Measurements from ENCODE around the gene ADGRG3. TPM values are rescaled to one million over a fixed set of nuclear protein-coding genes. Genes with fewer than 3 reads are reported as not detected.

Gene ADGRG3
- total and polyA plus RNA-seq, 2 donors from 2014 or later = 0.17 to 1.8 TPM

- no peak for TF ChIP-seq CTCF (IDR thresholded peaks at IDR 0.05; ENCODE audit: borderline replicate concordance, extremely low read depth, insufficient read depth)
- H3K27me3 ChIP-seq (ENCODE audit: control insufficient read depth, insufficient read depth, low read length) = no peaks in the 10 kb centered on the region
- H3K27ac ChIP-seq (ENCODE audit: low read depth in 2 of 2, low read length in 2 of 2) = no peak overlapping the region
- no peaks in the 10 kb centered on the region for H3K4me1 ChIP-seq (ENCODE audit: control insufficient read depth in 2 of 3, insufficient read depth in 2 of 3, low read depth in 1 of 3, low read length in 3 of 3)
- no peak overlapping the region for H3K9ac ChIP-seq (ENCODE audit: low read length in 3 of 3)
- no peak for FAIRE-seq
- no peaks in the 10 kb centered on the region for H3K36me3 ChIP-seq (ENCODE audit: control insufficient read depth in 2 of 3, insufficient read depth in 3 of 3, low read length in 3 of 3)
- intact Hi-C loops (cut with DNase I) = no loop called here
- DNase-seq = no peak
- no peak overlapping the region for H3K4me3 ChIP-seq (ENCODE audit: low read length in 3 of 3)
- H3K9me3 ChIP-seq (ENCODE audit: control insufficient read depth in 2 of 3, insufficient read depth in 1 of 3, low read length in 3 of 3) = no peaks in the 10 kb centered on the region
Observed at GRCh38 chr16:57706717-57707116, 38.6 kb downstream of the ADGRG3 start.

GRCh38 chr16:57707331-57707730 is 39.2 kb downstream of the ADGRG3 start:
- no peak for TF ChIP-seq CTCF (IDR thresholded peaks at IDR 0.05; ENCODE audit: borderline replicate concordance, extremely low read depth, insufficient read depth)
- Histone ChIP-seq H3K4me3 (ENCODE audit: low read length in 3 of 3) (no peak overlapping the region), H3K36me3 (ENCODE audit: control insufficient read depth in 2 of 3, insufficient read depth in 3 of 3, low read length in 3 of 3) (no peaks in the 10 kb centered on the region), H3K9ac (ENCODE audit: low read length in 3 of 3) (no peak overlapping the region), H3K4me1 (ENCODE audit: control insufficient read depth in 2 of 3, insufficient read depth in 2 of 3, low read depth in 1 of 3, low read length in 3 of 3) (no peaks in the 10 kb centered on the region), H3K27ac (ENCODE audit: low read depth in 2 of 2, low read length in 2 of 2) (no peak overlapping the region), H3K9me3 (ENCODE audit: control insufficient read depth in 2 of 3, insufficient read depth in 1 of 3, low read length in 3 of 3) (no peaks in the 10 kb centered on the region), H3K27me3 (ENCODE audit: control insufficient read depth, insufficient read depth, low read length) (no peaks in the 10 kb centered on the region)
- FAIRE-seq = no peak
- no peak for DNase-seq
- intact Hi-C loops (cut with DNase I) = no loop called here

- Histone ChIP-seq H3K9ac (ENCODE audit: low read length in 3 of 3) (no peak overlapping the region), H3K9me3 (ENCODE audit: control insufficient read depth in 2 of 3, insufficient read depth in 1 of 3, low read length in 3 of 3) (no peaks in the 10 kb centered on the region), H3K4me3 (ENCODE audit: low read length in 3 of 3) (no peak overlapping the region), H3K27me3 (ENCODE audit: control insufficient read depth, insufficient read depth, low read length) (no peaks in the 10 kb centered on the region), H3K36me3 (ENCODE audit: control insufficient read depth in 2 of 3, insufficient read depth in 3 of 3, low read length in 3 of 3) (no peaks in the 10 kb centered on the region), H3K27ac (ENCODE audit: low read depth in 2 of 2, low read length in 2 of 2) (no peak overlapping the region), H3K4me1 (ENCODE audit: control insufficient read depth in 2 of 3, insufficient read depth in 2 of 3, low read depth in 1 of 3, low read length in 3 of 3) (no peaks in the 10 kb centered on the region)
- DNase-seq (no peak), FAIRE-seq (no peak)
- no peak for TF ChIP-seq CTCF (IDR thresholded peaks at IDR 0.05; ENCODE audit: borderline replicate concordance, extremely low read depth, insufficient read depth)
- intact Hi-C loops (cut with DNase I) = no loop called here
Observed at GRCh38 chr16:57708168-57708567, 40.1 kb downstream of the ADGRG3 start.

GRCh38 chr16:57709663-57710062 is 41.6 kb downstream of the ADGRG3 start:
- no peaks in the 10 kb centered on the region for H3K36me3 ChIP-seq (ENCODE audit: control insufficient read depth in 2 of 3, insufficient read depth in 3 of 3, low read length in 3 of 3)
- no peak for TF ChIP-seq CTCF (IDR thresholded peaks at IDR 0.05; ENCODE audit: borderline replicate concordance, extremely low read depth, insufficient read depth)
- FAIRE-seq (no peak), DNase-seq (no peak)
- H3K4me1 ChIP-seq (ENCODE audit: control insufficient read depth in 2 of 3, insufficient read depth in 2 of 3, low read depth in 1 of 3, low read length in 3 of 3) = no peaks in the 10 kb centered on the region
- intact Hi-C loops (cut with DNase I) = no loop called here
- H3K27ac ChIP-seq (ENCODE audit: low read depth in 2 of 2, low read length in 2 of 2) = no peak overlapping the region
- no peaks in the 10 kb centered on the region for H3K9me3 ChIP-seq (ENCODE audit: control insufficient read depth in 2 of 3, insufficient read depth in 1 of 3, low read length in 3 of 3)
- no peak overlapping the region for H3K9ac ChIP-seq (ENCODE audit: low read length in 3 of 3)
- H3K27me3 ChIP-seq (ENCODE audit: control insufficient read depth, insufficient read depth, low read length) = no peaks in the 10 kb centered on the region
- no peak overlapping the region for H3K4me3 ChIP-seq (ENCODE audit: low read length in 3 of 3)

Data from kidney (tissue), 14 donors.